H9 (cell line): ENCODE measurements around the gene SRSF4. TPM values are rescaled to one million over a fixed set of nuclear protein-coding genes. Genes with fewer than 3 reads are reported as not detected.

Source experiments
- DNase-seq: peaks from one replicate; pipeline ENCODE4 v3.0.0-alpha.2; 2017
- H2AFZ ChIP-seq: one replicate; pipeline ENCODE4 v1.6.1; 2013; ENCODE audit warnings: mild to moderate bottlenecking, low read length, control low read depth, moderate library complexity
- H2AK5ac ChIP-seq: 2 replicates; pipeline ENCODE4 v1.6.1; 2013; ENCODE audit warnings: low read length, control low read depth, mixed read lengths; ENCODE audit not compliant: insufficient read length
- H2BK120ac ChIP-seq: one replicate; pipeline ENCODE4 v1.6.1; 2013; ENCODE audit warnings: low read depth, mild to moderate bottlenecking, low read length, control low read depth, inconsistent platforms; ENCODE audit not compliant: poor library complexity, severe bottlenecking
- H2BK12ac ChIP-seq: 2 replicates; pipeline ENCODE4 v1.6.1; 2013; ENCODE audit warnings: low read length, control low read depth, mixed read lengths, low read depth; ENCODE audit not compliant: insufficient read length
- H2BK15ac ChIP-seq: 2 replicates; pipeline ENCODE4 v1.6.1; 2013; ENCODE audit warnings: low read depth, low read length, control low read depth
- H2BK20ac ChIP-seq: one replicate; pipeline ENCODE4 v1.6.1; 2013; ENCODE audit warnings: low read depth, mild to moderate bottlenecking, low read length, control low read depth, inconsistent platforms; ENCODE audit not compliant: poor library complexity, severe bottlenecking
- H2BK5ac ChIP-seq: 2 replicates; pipeline ENCODE4 v1.6.1; 2013; ENCODE audit warnings: low read length, control low read depth, mixed read lengths; ENCODE audit not compliant: insufficient read length
- H3K14ac ChIP-seq: 2 replicates; pipeline ENCODE4 v1.6.1; 2013; ENCODE audit warnings: low read length, control low read depth; ENCODE audit not compliant: insufficient read depth
- H3K18ac ChIP-seq: 2 replicates; pipeline ENCODE4 v1.6.1; 2013; ENCODE audit warnings: low read depth, mild to moderate bottlenecking, mixed read lengths, low read length, control low read depth; ENCODE audit not compliant: insufficient read length
- H3K23ac ChIP-seq: 2 replicates; pipeline ENCODE4 v1.6.1; 2013; ENCODE audit warnings: low read length, control low read depth, mixed read lengths, low read depth; ENCODE audit not compliant: insufficient read length
- H3K23me2 ChIP-seq: 2 replicates; pipeline ENCODE4 v1.6.1; 2013; ENCODE audit warnings: low read depth, mild to moderate bottlenecking, mixed read lengths, low read length, control low read depth; ENCODE audit not compliant: insufficient read length, poor library complexity, severe bottlenecking
- H3K27ac ChIP-seq: 2 replicates; pipeline ENCODE4 v1.5.1; 2013; ENCODE audit warnings: low read length, control low read depth, mixed read lengths, low read depth; ENCODE audit not compliant: insufficient read length
- H3K27me3 ChIP-seq: 2 replicates; pipeline ENCODE4 v1.6.1; 2013; ENCODE audit warnings: low read length, control low read depth, inconsistent platforms; ENCODE audit not compliant: insufficient read depth
- H3K4ac ChIP-seq: 2 replicates; pipeline ENCODE4 v1.6.1; 2013; ENCODE audit warnings: low read depth, mild to moderate bottlenecking, control low read depth, inconsistent platforms, low read length, moderate library complexity
- H3K4me1 ChIP-seq: 2 replicates; pipeline ENCODE4 v1.6.1; 2013; ENCODE audit warnings: low read length, control low read depth, inconsistent platforms; ENCODE audit not compliant: insufficient read depth
- H3K4me2 ChIP-seq: 2 replicates; pipeline ENCODE4 v1.6.1; 2013; ENCODE audit warnings: low read length, control low read depth, mixed read lengths; ENCODE audit not compliant: insufficient read length, insufficient read depth
- H3K56ac ChIP-seq: 2 replicates; pipeline ENCODE4 v1.6.1; 2013; ENCODE audit warnings: low read depth, mild to moderate bottlenecking, mixed read lengths, low read length, control low read depth; ENCODE audit not compliant: insufficient read length
- H3K79me1 ChIP-seq: 2 replicates; pipeline ENCODE4 v1.6.1; 2013; ENCODE audit warnings: low read depth, mild to moderate bottlenecking, moderate library complexity, low read length, control low read depth, inconsistent platforms; ENCODE audit not compliant: insufficient read depth, poor library complexity, severe bottlenecking
- H3K79me2 ChIP-seq: 2 replicates; pipeline ENCODE4 v1.6.1; 2013; ENCODE audit warnings: low read length, control low read depth, inconsistent platforms; ENCODE audit not compliant: insufficient read depth
- H3K9ac ChIP-seq: 2 replicates; pipeline ENCODE4 v1.6.1; 2013; ENCODE audit warnings: low read length, control low read depth, mixed read lengths; ENCODE audit not compliant: insufficient read length; ENCODE audit errors: extremely low read depth
- H3K9me3 ChIP-seq: one replicate; pipeline ENCODE4 v1.6.1; 2013; ENCODE audit warnings: low read depth, low read length, inconsistent platforms; ENCODE audit not compliant: control insufficient read depth
- H3T11ph ChIP-seq: one replicate; pipeline ENCODE4 v1.6.1; 2013; ENCODE audit warnings: mild to moderate bottlenecking, low read length, control low read depth, inconsistent platforms
- H4K20me1 ChIP-seq: one replicate; pipeline ENCODE4 v1.6.1; 2013; ENCODE audit not compliant: control insufficient read depth, insufficient read length, insufficient read depth
- H4K5ac ChIP-seq: 2 replicates; pipeline ENCODE4 v1.6.1; 2013; ENCODE audit warnings: low read depth, mild to moderate bottlenecking, mixed read lengths, low read length, control low read depth; ENCODE audit not compliant: insufficient read length
- H4K8ac ChIP-seq: replicated peaks from 2 replicates; pipeline ENCODE4 v1.6.1; 2013; ENCODE audit warnings: low read length, control low read depth, mixed read lengths, low read depth; ENCODE audit not compliant: insufficient read length
- H4K91ac ChIP-seq: 2 replicates; pipeline ENCODE4 v1.6.1; 2013; ENCODE audit warnings: low read depth, mild to moderate bottlenecking, moderate library complexity, mixed read lengths, low read length, control low read depth; ENCODE audit not compliant: insufficient read length
- H3K27ac Mint-ChIP-seq, 3 experiments: 2 replicates in 2 of 3; 3 replicates in 1 of 3; pipeline ENCODE4 v1.8.0; 2020 to 2021; ENCODE audit warnings: mixed read lengths in 3 of 3, mild to moderate bottlenecking in 1 of 3, moderate library complexity in 1 of 3
- H3K27me3 Mint-ChIP-seq: 2 replicates; pipeline ENCODE4 v1.8.0; 2021; ENCODE audit warnings: low read depth, mild to moderate bottlenecking, moderate library complexity, mixed read lengths
- H3K36me3 Mint-ChIP-seq, 3 experiments: 2 replicates in 2 of 3; 3 replicates in 1 of 3; pipeline ENCODE4 v1.8.0; 2020 to 2021; ENCODE audit warnings: low read depth in 3 of 3, mixed read lengths in 3 of 3; ENCODE audit not compliant: insufficient read depth in 1 of 3
- H3K4me1 Mint-ChIP-seq, 2 experiments: 2 replicates each; pipeline ENCODE4 v1.8.0; 2020; ENCODE audit warnings: mixed read lengths in 2 of 2
- H3K4me3 Mint-ChIP-seq, 2 experiments: 2 replicates in 1 of 2; 3 replicates in 1 of 2; pipeline ENCODE4 v1.8.0; 2020 to 2021; ENCODE audit warnings: mild to moderate bottlenecking in 2 of 2, mixed read lengths in 2 of 2, moderate library complexity in 1 of 2
- H3K9me3 Mint-ChIP-seq, 2 experiments: 2 replicates in 1 of 2; 3 replicates in 1 of 2; pipeline ENCODE4 v1.8.0; 2020; ENCODE audit warnings: mild to moderate bottlenecking in 2 of 2, mixed read lengths in 2 of 2, moderate library complexity in 1 of 2
- CTCF ChIP-seq: fragments of 200-600 bp; sonication (generic); conservative IDR thresholded peaks from 3 replicates; pipeline ENCODE4 v1.8.0; 2021; ENCODE audit warnings: antibody characterized with exemption, mild to moderate bottlenecking
- WGBS: extraction: QIAGEN DNeasy Blood & Tissue Kit; methylation state at CpG from one replicate; pipeline ENCODE4 v1.1.7; 2013; ENCODE audit warnings: missing lambda C conversion rate, low lambda C conversion rate, mixed read lengths; ENCODE audit not compliant: insufficient read length; ENCODE audit errors: extremely low coverage; 5-methylcytosine and 5-hydroxymethylcytosine counted together
- total RNA-seq: library from RNA; stranded (reverse); gene quantifications from 2 replicates; pipeline ENCODE4 v1.2.1, GENCODE V29; 2021

SRSF4 gene
- total RNA-seq, 1 experiment from 2014 or later = 90.6 TPM

DNA sequence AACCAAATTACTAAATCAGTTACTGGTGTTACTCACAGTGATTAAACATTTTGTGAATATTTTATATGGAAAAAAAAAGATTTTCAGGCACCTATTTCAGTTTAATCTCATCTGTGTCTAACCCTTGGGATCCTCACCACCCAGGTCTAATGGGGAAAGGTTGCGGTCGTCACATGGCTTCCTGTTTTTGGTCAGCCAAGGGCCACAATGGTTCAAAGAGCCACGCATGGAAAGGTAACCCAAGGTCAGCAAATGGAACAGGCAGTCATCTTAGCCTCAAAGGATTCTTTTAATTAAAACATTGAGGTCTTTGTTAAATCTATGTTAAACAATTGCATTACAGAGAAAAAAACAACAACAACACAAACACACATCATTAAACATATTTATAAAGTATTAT lies 21.9 kb downstream of the SRSF4 start:
- no peak for TF ChIP-seq CTCF
- 0 out of 7 replicates have a peak overlapping the region, but pooled peaks of 1 of the 3 experiments have one; percentile 55 for H3K27ac Mint-ChIP-seq
- H3K18ac ChIP-seq = no peak overlapping the region
- peaks cover 33 to 35% of the 10 kb centered on the region in 2 experiments for H3K4me1 Mint-ChIP-seq
- no peak overlapping the region for H2BK12ac ChIP-seq
- H3K27me3 ChIP-seq = no peaks in the 10 kb centered on the region
- no peak overlapping the region for H3K4me2 ChIP-seq
- H2BK5ac ChIP-seq = no peak overlapping the region
- H4K8ac ChIP-seq = no peak overlapping the region
- H3K4ac ChIP-seq = no peak overlapping the region
- H3K4me3 Mint-ChIP-seq = no peak overlapping the region
- H4K20me1 ChIP-seq = peaks cover 2% of the 10 kb centered on the region
- H4K5ac ChIP-seq = no peak overlapping the region
- H2AK5ac ChIP-seq = no peak overlapping the region
- DNase-seq = no peak
- no peak overlapping the region for H3K9ac ChIP-seq
- no peak overlapping the region for H4K91ac ChIP-seq
- no peaks in the 10 kb centered on the region for H3K9me3 ChIP-seq
- H3K27ac ChIP-seq = no peak overlapping the region
- no peaks in the 10 kb centered on the region; a peak in 1 of 5 replicates for H3K9me3 Mint-ChIP-seq
- peaks cover 26 to 64% (median 51%) of the 10 kb centered on the region in 3 experiments for H3K36me3 Mint-ChIP-seq
- no peak overlapping the region for H2BK20ac ChIP-seq
- H3K14ac ChIP-seq = no peak overlapping the region
- H3T11ph ChIP-seq = no peak overlapping the region
- H3K79me1 ChIP-seq = no peaks in the 10 kb centered on the region
- H3K27me3 Mint-ChIP-seq = no peaks in the 10 kb centered on the region
- H3K79me2 ChIP-seq = peaks cover 5% of the 10 kb centered on the region; the same call in 1 of the 2 replicates
- H2BK15ac ChIP-seq = no peak overlapping the region
- H2BK120ac ChIP-seq = no peak overlapping the region
- H2AFZ ChIP-seq = no peak overlapping the region
- H3K56ac ChIP-seq = no peak overlapping the region
- WGBS = no CpG with 5 or more reads among the region's 3 CpGs
- H3K4me1 ChIP-seq = peaks cover 12% of the 10 kb centered on the region; the same call in 1 of the 2 replicates
- H3K23ac ChIP-seq = no peak overlapping the region
- no peaks in the 10 kb centered on the region for H3K23me2 ChIP-seq
